Panc1 (cell line): ENCODE results near the gene ZNF665.

ENCODE experiments used
- CTCF ChIP-seq: fragments of 450-650 bp; IDR thresholded peaks from 2 replicates; pipeline ENCODE4 v1.5.1; 2017; ENCODE audit warnings: mild to moderate bottlenecking
- POLR2AphosphoS5 ChIP-seq: IDR thresholded peaks from 2 replicates; pipeline ENCODE4 v1.6.1; 2012; ENCODE audit warnings: mild to moderate bottlenecking, low read depth, low read length, moderate library complexity
- REST ChIP-seq, 2 experiments: IDR thresholded peaks; 2 replicates each; pipeline ENCODE4 v1.6.1; 2011 to 2012; ENCODE audit warnings: low read depth in 2 of 2, control low read depth in 1 of 2, low read length in 1 of 2, mild to moderate bottlenecking in 1 of 2, moderate library complexity in 1 of 2; ENCODE audit not compliant: insufficient read depth in 1 of 2
- SIN3A ChIP-seq: IDR thresholded peaks from 2 replicates; pipeline ENCODE4 v1.6.1; 2012; ENCODE audit warnings: low read depth, mild to moderate bottlenecking, low read length, moderate library complexity, borderline replicate concordance; ENCODE audit not compliant: insufficient read depth
- TCF7L2 ChIP-seq: IDR thresholded peaks from 2 replicates; pipeline ENCODE4 v1.6.1; 2011; ENCODE audit warnings: mild to moderate bottlenecking, low read depth, low read length, inconsistent platforms

GRCh38 chr19:53193535-53194222 lies 521 bp upstream of the ZNF665 start:
- no peak for TF ChIP-seq REST (IDR thresholded peaks at IDR 0.05; ENCODE audit: insufficient read depth in 1 of 2, low read depth in 2 of 2, low read length in 1 of 2)
- no peak for TF ChIP-seq CTCF
- TF ChIP-seq POLR2AphosphoS5 = no peak
- no peak for TF ChIP-seq SIN3A
- TF ChIP-seq TCF7L2 = no peak
